Body of pancreas (tissue), 4 donors: ENCODE results near the gene EML4. TPM values are rescaled to one million over a fixed set of nuclear protein-coding genes. Genes with fewer than 3 reads are reported as not detected.

ENCODE experiments used
- ATAC-seq: fragments of 150-250 bp; one replicate; pipeline ENCODE4 v1.9.1; 2016
- DNase-seq, 4 donors: peaks; one replicate each; pipeline ENCODE4 v3.0.0-alpha.2; 2019
- H3K27ac ChIP-seq, 4 donors: fragments of 200-600 bp; sonication (generic); 1 replicate in 3 of 4; 2 replicates in 1 of 4; pipeline versions ENCODE4 v1.5.1 to v1.6.1; 2016 to 2019; ENCODE audit warnings: mild to moderate bottlenecking in 1 of 4, mixed read lengths in 1 of 4, moderate library complexity in 1 of 4
- H3K27me3 ChIP-seq, 2 donors: fragments of 200-600 bp; sonication (generic); one replicate each; pipeline ENCODE4 v1.6.0; 2016; ENCODE audit warnings: mild to moderate bottlenecking in 1 of 2
- H3K36me3 ChIP-seq, 2 donors: fragments of 200-600 bp; sonication (generic); replicated peaks in 1 of 2; 2 replicates each; pipeline ENCODE4 v1.5.1; 2016; ENCODE audit warnings: low read depth in 2 of 2; ENCODE audit not compliant: insufficient read depth in 1 of 2
- H3K4me1 ChIP-seq: fragments of 200-600 bp; sonication (generic); one replicate; pipeline ENCODE4 v1.6.0; 2016
- H3K4me3 ChIP-seq, 2 donors: fragments of 200-600 bp; sonication (generic); 1 replicate in 1 of 2; 2 replicates in 1 of 2; pipeline ENCODE4 v1.5.1; 2016 to 2019
- H3K9me3 ChIP-seq, 3 donors: fragments of 200-600 bp; sonication (generic); 1 replicate in 2 of 3; 2 replicates in 1 of 3; pipeline ENCODE4 v1.5.1; 2016
- POLR2A ChIP-seq, 3 donors: fragments of 450-650 bp; IDR thresholded peaks; one replicate each; pipeline ENCODE4 v1.6.1; 2016; ENCODE audit warnings: antibody characterized with exemption in 3 of 3, mild to moderate bottlenecking in 2 of 3
- WGBS, 2 donors: methylation state at CpG; one replicate each; pipeline ENCODE4 v1.1.5; 2017; 5-methylcytosine and 5-hydroxymethylcytosine counted together
- intact Hi-C: fragments of 100-400 bp; cut with DNase I; formaldehyde crosslinking; loops from one replicate; pipeline ENCODE4 v1.15.1; 2023
- total RNA-seq, 2 donors: library from RNA; depleted of rRNA; stranded (reverse); fragments of >200 nt; gene quantifications; one replicate each; pipeline ENCODE4 v1.1.0, GENCODE V29; 2016
- TF ChIP-seq, protein P1 (sequence below), 7 experiments: fragments of 450-650 bp in 4 of 7; fragments of 200-600 bp in 3 of 7; sonication (generic) in 3 of 7; IDR thresholded peaks; one replicate each; pipeline ENCODE4 v1.5.1; 2016 to 2019; ENCODE audit warnings: antibody characterized with exemption in 7 of 7

The EML4 gene
- total RNA-seq, 2 donors from 2014 or later: 37.4 to 39.9 TPM

DNA sequence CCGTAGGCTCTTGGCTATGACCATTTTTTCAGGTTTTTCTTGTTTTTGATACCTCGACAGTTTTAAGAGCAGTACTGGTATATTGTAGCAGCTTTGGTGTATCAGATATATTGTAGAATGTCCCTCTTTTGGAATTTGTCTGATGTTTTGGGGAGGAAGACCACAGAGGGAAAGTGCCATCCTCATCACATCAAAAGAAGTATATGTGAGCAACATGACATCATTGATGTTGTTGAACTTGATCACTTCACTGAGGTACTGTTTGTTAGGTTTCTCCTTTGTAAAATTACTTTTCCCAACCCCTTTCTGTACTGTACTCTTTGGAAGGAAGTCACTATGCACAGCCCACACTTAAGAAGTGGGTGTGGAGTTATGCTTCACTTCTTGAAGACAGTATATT is 41.0 kb downstream of the EML4 start:
- no peak for ATAC-seq
- intact Hi-C loops: no loop called here
- H3K4me1 ChIP-seq: peaks cover 15% of the 10 kb centered on the region
- no peaks in the 10 kb centered on the region for H3K9me3 ChIP-seq
- no peak overlapping the region for H3K4me3 ChIP-seq
- H3K27me3 ChIP-seq: no peaks in the 10 kb centered on the region
- TF ChIP-seq POLR2A (IDR thresholded peaks at IDR 0.05): no peak
- TF ChIP-seq, protein P1, sequence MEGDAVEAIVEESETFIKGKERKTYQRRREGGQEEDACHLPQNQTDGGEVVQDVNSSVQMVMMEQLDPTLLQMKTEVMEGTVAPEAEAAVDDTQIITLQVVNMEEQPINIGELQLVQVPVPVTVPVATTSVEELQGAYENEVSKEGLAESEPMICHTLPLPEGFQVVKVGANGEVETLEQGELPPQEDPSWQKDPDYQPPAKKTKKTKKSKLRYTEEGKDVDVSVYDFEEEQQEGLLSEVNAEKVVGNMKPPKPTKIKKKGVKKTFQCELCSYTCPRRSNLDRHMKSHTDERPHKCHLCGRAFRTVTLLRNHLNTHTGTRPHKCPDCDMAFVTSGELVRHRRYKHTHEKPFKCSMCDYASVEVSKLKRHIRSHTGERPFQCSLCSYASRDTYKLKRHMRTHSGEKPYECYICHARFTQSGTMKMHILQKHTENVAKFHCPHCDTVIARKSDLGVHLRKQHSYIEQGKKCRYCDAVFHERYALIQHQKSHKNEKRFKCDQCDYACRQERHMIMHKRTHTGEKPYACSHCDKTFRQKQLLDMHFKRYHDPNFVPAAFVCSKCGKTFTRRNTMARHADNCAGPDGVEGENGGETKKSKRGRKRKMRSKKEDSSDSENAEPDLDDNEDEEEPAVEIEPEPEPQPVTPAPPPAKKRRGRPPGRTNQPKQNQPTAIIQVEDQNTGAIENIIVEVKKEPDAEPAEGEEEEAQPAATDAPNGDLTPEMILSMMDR (IDR thresholded peaks at IDR 0.05): no peak
- WGBS, 2 donors: 83 to 95% methylated on average over 2 of the region's 2 CpGs
- no peak overlapping the region for H3K27ac ChIP-seq
- DNase-seq: no peak
- no peaks in the 10 kb centered on the region for H3K36me3 ChIP-seq

DNA sequence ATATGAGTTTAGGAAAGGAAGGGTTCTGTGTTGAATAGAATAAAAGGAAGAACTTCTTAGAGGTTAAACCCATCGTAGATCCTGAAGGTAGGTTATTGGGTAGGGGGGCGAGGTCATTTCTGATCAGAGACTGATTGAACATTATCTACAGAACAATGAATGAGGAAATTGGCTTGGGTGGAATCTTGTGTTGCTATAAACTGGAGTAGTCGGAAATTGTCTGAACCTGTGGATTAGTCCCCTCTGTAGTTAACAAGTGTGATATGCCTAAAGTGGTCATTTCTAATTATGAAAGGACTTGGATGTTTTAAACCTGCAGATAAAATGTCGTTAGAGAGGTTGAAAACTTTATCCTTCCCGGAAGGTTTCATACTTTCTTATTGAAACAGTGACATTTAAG is 42.1 kb downstream of the EML4 start:
- no peaks in the 10 kb centered on the region for H3K9me3 ChIP-seq
- no peaks in the 10 kb centered on the region for H3K36me3 ChIP-seq
- H3K4me3 ChIP-seq: no peak overlapping the region
- H3K4me1 ChIP-seq: peaks cover 18% of the 10 kb centered on the region
- H3K27ac ChIP-seq: no peak overlapping the region
- TF ChIP-seq, protein P1 (IDR thresholded peaks at IDR 0.05): no peak
- no peak for TF ChIP-seq POLR2A (IDR thresholded peaks at IDR 0.05)
- DNase-seq (no peak), ATAC-seq (no peak)
- 91 to 94% methylated on average over 5 of the region's 5 CpGs for WGBS, 2 donors
- intact Hi-C loops: no loop called here
- H3K27me3 ChIP-seq: no peaks in the 10 kb centered on the region

DNA sequence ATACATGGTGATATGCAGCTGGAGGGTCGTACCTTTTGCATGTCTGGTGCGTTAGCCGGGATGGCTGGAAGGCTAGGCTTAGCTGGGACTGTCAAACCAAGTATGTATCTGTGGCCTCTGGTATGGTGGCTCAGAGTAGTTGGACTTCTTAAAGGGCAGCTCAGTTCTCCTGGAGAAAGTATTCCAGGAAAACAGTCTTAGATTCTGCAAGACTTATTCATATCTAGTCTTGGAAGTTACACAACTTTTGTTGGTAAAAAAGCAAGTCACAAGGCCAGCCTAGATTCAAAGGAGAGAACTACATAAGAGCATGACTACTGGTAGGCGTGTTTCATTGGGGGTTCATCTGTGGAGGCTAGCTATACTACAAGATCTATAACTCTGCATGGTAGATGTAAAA is 45.5 kb downstream of the EML4 start:
- ATAC-seq (peak; percentile 12), DNase-seq (no peak)
- Histone ChIP-seq H3K4me3 (no peak overlapping the region), H3K36me3 (no peaks in the 10 kb centered on the region), H3K4me1 (peaks cover 34% of the 10 kb centered on the region), H3K27me3 (no peaks in the 10 kb centered on the region), H3K9me3 (no peaks in the 10 kb centered on the region), H3K27ac (no peak overlapping the region)
- intact Hi-C loops: no loop called here
- no peak for TF ChIP-seq POLR2A (IDR thresholded peaks at IDR 0.05)
- TF ChIP-seq, protein P1 (IDR thresholded peaks at IDR 0.05): no peak
- 96 to 98% methylated on average over 4 of the region's 4 CpGs for WGBS, 2 donors

DNA sequence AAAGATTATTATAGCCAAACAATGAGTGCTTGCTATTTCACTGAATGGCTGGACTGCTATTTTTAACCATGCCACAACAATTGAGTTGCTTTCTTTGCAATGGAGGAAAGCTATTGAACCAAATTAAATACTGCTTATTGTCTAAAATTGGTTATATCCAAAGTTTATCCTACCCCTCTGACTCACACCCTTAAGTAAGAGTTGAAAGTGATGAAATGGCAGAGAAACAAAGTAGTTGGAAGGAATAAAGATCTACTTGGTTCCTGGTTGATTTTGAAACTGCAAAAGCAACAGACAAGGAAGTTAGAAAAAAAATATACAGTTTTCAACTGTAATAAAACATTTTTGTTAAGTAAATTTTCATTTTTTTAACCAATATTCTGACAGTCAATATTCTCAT is 47.5 kb downstream of the EML4 start:
- ATAC-seq (peak; percentile 69), DNase-seq (no peak)
- H3K4me1 ChIP-seq: peaks cover 47% of the 10 kb centered on the region
- no peaks in the 10 kb centered on the region for H3K27me3 ChIP-seq
- no peak overlapping the region for H3K4me3 ChIP-seq
- intact Hi-C loops: no loop called here
- H3K9me3 ChIP-seq: no peaks in the 10 kb centered on the region
- no peaks in the 10 kb centered on the region for H3K36me3 ChIP-seq
- H3K27ac ChIP-seq: peak overlapping the region in 3 of 4 donors; percentile 35 to 52 (median 37)
- TF ChIP-seq, protein P1 (IDR thresholded peaks at IDR 0.05): no peak
- TF ChIP-seq POLR2A (IDR thresholded peaks at IDR 0.05): no peak

DNA sequence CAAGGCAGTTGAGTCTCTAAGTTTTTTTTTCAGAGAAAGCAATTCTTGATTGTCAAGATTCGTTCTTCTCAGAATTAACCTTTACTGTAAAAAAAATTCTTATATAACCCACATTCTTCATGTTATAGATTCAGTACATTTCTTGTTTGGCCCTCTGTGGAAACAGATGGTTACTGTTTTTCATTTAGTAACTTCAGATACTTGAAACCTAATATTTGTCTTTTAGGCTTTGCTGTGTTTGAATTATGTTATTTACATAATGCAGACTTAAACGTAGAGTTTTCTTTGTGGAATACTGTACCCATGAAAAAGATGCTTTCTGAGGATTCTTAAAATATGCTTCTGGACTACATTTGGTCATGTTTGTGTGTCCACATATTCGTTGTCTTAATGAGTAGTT is 48.2 kb downstream of the EML4 start:
- ATAC-seq (no peak), DNase-seq (no peak)
- WGBS, 2 donors: 49 to 52% methylated on average over 3 of the region's 3 CpGs
- Histone ChIP-seq H3K27me3 (no peaks in the 10 kb centered on the region), H3K36me3 (no peaks in the 10 kb centered on the region), H3K27ac (peak overlapping the region in 2 of 4 donors; percentile 37 to 52), H3K4me1 (peaks cover 49% of the 10 kb centered on the region), H3K4me3 (no peak overlapping the region), H3K9me3 (no peaks in the 10 kb centered on the region)
- intact Hi-C loops: no loop called here
- no peak for TF ChIP-seq POLR2A (IDR thresholded peaks at IDR 0.05)
- TF ChIP-seq, protein P1 (IDR thresholded peaks at IDR 0.05): no peak
